Activated naive CD8-positive, alpha-beta T cell treated with anti-CD3 and anti-CD28 coated beads for 36 hours (primary cell): ENCODE measurements around the gene FAM180A. TPM values are rescaled to one million over a fixed set of nuclear protein-coding genes. Genes with fewer than 3 reads are reported as not detected.

Experiments used
- total RNA-seq, 2 experiments: library from RNA; stranded (reverse); gene quantifications; one replicate each; pipeline ENCODE4 v1.2.3, GENCODE V29; 2021

FAM180A gene
- total RNA-seq, 2 experiments from 2014 or later, result not detected

Other genes with a start within 250 kb of the FAM180A start
- gene CNOT4, start 238.7 kb downstream of the FAM180A start, total RNA-seq, result 10 to 100 TPM; 17.0 to 17.5 TPM
- 100 to 1,000 TPM; 145 to 148 TPM for gene NUP205, start 190.9 kb downstream of the FAM180A start, total RNA-seq
- gene STMP1, start 86.3 kb downstream of the FAM180A start, total RNA-seq, result 10 to 100 TPM; 25.4 to 26.8 TPM
- not detected for gene SLC13A4, start 20.6 kb downstream of the FAM180A start, total RNA-seq
- 100 to 1,000 TPM; 136 to 139 TPM for gene MTPN, start 228.5 kb upstream of the FAM180A start, total RNA-seq